GM12891 (cell line): ENCODE measurements around the gene CORO2B. TPM values are rescaled to one million over a fixed set of nuclear protein-coding genes. Genes with fewer than 3 reads are reported as not detected.

ENCODE experiments used
- DNase-seq: peaks from one replicate; pipeline ENCODE4 v3.0.0; 2011; ENCODE audit warnings: low spot score; ENCODE audit not compliant: insufficient read length
- FAIRE-seq: peaks from 2 replicates; lab custom pipeline; 2011; peaks lifted over from hg19 to GRCh38; lab: Jason Lieb, UNC
- PAX5 ChIP-seq: IDR thresholded peaks from 2 replicates; pipeline ENCODE4 v1.6.1; 2011; ENCODE audit warnings: low read length, moderate library complexity, mild to moderate bottlenecking; ENCODE audit not compliant: insufficient read depth, severe bottlenecking
- POLR2A ChIP-seq: IDR thresholded peaks from 2 replicates; pipeline ENCODE4 v1.6.1; 2011; ENCODE audit warnings: low read depth, low read length, control low read depth
- POLR2AphosphoS5 ChIP-seq: IDR thresholded peaks from 2 replicates; pipeline ENCODE4 v1.6.1; 2011; ENCODE audit warnings: low read depth, low read length, control low read depth
- POU2F2 ChIP-seq: IDR thresholded peaks from 2 replicates; pipeline ENCODE4 v1.6.1; 2011; ENCODE audit warnings: low read depth, mild to moderate bottlenecking, control low read depth, low read length, moderate library complexity
- SPI1 ChIP-seq: IDR thresholded peaks from 2 replicates; pipeline ENCODE4 v1.6.1; 2011; ENCODE audit warnings: low read depth, low read length, control low read depth
- TAF1 ChIP-seq: IDR thresholded peaks from 2 replicates; pipeline ENCODE4 v1.6.1; 2011; ENCODE audit warnings: low read depth, low read length, control low read depth
- polyA plus RNA-seq: library from polyadenylated mRNA; unstranded; fragments of >200 nt; gene quantifications from one replicate; pipeline ENCODE4 v1.2.1, GENCODE V29; 2012; ENCODE audit warnings: low read depth, missing spikeins, inconsistent platforms; ENCODE audit not compliant: missing spikeins

The CORO2B gene, protein sequence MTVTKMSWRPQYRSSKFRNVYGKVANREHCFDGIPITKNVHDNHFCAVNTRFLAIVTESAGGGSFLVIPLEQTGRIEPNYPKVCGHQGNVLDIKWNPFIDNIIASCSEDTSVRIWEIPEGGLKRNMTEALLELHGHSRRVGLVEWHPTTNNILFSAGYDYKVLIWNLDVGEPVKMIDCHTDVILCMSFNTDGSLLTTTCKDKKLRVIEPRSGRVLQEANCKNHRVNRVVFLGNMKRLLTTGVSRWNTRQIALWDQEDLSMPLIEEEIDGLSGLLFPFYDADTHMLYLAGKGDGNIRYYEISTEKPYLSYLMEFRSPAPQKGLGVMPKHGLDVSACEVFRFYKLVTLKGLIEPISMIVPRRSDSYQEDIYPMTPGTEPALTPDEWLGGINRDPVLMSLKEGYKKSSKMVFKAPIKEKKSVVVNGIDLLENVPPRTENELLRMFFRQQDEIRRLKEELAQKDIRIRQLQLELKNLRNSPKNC
- not detected for polyA plus RNA-seq

DNA sequence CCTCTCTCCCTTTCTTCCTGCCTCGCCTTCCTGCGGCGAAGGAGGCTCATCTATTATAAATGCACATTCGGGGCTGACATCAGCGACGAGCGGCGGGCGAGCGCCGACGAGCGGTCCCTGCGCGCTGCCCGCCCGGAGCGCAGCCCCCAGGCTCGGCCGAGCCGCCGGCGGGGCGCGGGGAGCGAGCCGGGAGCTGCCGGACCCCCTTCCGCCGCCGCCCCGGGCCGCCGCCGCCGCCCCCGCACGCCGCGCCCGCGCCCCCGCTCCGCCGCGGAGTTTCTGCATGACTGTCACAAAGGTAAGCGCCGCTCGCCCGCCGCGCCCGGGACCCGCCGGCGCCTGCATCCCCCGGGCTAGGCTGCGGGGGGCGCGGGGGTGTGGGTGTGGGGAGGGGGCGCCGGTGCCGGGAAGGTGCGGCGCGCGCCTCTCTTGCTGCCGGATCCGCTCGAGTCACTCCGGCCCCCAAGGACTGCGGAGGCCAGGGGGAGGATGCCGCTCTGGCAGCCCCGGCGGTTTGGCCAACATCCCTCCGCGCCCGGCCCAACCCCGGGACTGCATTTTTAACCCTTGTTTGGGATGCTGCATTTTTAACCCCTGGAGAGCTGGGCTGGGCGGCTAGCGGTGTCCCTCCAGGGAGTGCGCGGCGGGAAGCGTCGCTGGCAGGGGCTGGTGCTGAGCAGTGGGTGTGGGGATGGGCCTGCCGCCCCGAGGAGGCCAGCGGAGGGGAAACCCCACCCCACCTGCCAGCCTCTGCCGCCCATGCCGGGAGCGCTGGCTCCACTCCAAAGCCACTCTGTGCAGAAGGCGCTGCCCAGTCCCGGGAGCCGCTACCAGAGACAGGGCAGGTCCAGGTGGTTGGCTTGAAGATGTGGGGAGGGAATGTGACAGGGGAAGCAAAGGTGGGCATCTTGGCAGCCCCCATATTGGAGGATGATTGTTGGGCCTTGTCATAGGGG, at the start of gene CORO2B:
CORO2B (plus strand) TSS at position 14 of the 956 bp plus-strand sequence; CDS start at position 284, 270 bp downstream.
- no peak for DNase-seq
- no peak for TF ChIP-seq POU2F2
- no peak for TF ChIP-seq POLR2AphosphoS5
- TF ChIP-seq SPI1 = no peak
- TF ChIP-seq TAF1 = no peak
- no peak for TF ChIP-seq POLR2A
- TF ChIP-seq PAX5 = no peak
- no peak for FAIRE-seq

DNA sequence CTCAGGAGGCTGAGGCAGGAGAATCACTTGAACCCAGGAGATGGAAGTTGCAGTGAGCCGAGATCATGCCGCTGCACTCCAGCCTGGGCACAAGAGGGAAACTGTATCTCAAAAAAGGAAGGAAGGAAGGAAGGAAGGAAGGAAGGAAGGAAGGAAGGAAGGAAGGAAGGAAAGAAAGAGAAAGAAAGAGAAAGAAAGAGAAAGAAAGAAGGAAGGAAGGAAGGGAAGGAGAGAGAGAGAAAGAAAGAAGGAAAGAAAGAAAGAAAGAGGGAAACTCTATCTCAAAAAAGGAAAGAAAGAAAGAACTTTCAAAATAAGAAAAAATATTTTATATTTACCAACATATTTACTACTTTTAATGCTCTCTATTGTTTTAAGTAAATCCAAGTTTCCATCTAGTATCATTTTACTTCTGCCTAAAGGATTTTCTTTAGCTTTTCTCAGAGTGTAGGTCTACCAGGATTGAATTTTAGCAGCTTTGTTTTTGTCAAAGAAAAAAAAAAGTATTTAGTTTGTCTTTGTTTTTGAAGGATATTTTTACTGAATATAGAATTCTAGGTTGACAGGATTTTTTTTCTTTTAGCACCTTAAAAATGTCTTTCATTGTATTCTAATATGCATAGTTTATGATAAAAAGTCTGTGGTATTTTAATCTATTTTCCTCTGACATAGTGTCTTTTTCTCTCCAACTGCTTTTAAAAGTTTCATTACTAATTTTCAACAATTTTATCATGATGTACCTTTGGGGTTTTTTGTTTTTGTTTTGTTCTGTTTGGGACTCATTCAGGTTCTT, 47.2 kb upstream of the CORO2B start:
- DNase-seq = no peak
- TF ChIP-seq POLR2AphosphoS5 = no peak
- no peak for TF ChIP-seq TAF1
- no peak for TF ChIP-seq PAX5
- no peak for TF ChIP-seq POU2F2
- FAIRE-seq = no peak

DNA sequence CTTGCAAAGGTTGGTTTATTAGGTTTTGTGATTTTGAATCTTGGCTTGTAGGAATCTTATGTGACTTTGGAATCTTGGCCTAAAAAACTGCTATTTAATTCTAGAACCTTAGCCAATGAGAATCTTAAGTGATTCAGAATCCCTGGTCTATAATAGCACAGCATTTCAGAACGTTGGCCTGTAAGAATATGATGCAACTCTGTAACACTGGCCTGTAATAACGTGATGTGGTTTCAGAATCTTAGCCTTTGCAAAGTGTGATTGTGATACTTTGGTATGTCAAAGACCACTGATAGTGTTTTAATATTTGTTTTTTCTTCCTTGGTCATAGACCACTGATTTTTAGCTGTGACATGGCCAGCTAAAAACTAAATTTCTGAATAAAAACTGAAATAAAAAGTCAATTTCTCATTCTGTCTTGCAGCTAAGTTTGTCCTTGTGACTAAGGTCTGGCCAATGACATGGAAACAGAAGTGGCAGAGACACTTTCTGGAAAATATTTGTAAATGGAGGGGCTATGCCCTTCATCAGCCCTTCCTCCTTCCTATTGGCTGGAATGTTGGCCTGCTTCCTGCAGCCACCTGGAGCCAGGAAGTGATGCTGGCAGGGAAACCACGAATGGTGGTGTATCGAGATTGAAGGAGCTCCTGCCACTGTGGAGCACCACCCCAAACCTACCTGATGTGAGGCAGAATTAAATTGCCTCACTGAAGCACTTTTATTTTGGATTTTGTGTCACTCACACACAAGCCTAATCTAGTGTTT, 42.3 kb upstream of the CORO2B start:
- DNase-seq = no peak
- no peak for TF ChIP-seq TAF1
- TF ChIP-seq SPI1 = no peak
- no peak for TF ChIP-seq POU2F2
- FAIRE-seq = no peak

DNA sequence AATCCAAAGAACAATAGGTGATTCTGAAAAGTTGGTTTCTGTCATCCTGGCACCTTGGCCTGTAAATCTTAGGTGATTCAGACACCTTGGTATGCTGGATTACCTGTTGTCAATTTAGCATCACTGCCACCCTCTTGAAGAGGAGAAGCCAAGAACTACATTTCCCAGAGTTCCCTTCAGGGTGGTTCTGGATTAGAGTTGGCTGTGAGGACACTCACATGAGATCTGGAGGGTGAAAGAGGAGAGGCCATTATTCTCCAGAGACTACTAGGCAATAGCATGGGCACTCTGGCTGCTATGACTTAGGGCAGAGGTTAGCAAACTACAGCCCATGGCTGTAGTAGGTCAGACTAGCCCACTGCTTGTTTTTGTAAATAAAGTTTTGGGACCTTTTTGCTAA, 41.7 kb upstream of the CORO2B start:
- TF ChIP-seq SPI1 (no peak), PAX5 (no peak), POLR2A (no peak), TAF1 (no peak), POLR2AphosphoS5 (no peak), POU2F2 (no peak)
- DNase-seq (no peak), FAIRE-seq (no peak)

DNA sequence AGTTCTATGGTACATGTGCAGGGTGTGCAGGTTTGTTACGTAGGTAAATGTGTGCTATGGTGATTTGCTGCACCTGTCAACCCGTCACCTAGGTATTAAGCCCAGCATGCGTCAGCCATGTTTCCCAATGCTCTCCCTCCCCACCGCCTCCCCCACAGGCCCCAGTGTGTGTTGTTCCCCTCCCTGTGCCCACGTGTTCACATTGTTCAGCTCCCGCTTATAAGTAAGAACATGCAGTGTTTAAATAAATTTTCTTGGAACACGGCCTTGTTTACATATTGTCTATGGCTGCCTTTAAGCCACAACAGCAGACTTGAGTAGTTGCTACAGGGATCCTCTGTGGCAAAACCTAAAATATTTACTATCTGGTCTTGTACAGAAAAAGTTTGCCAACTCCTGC, 41.3 kb upstream of the CORO2B start:
- DNase-seq (no peak), FAIRE-seq (peak; percentile 94)
- TF ChIP-seq POLR2A (no peak), POLR2AphosphoS5 (no peak), TAF1 (no peak), PAX5 (no peak), POU2F2 (no peak), SPI1 (no peak)

DNA sequence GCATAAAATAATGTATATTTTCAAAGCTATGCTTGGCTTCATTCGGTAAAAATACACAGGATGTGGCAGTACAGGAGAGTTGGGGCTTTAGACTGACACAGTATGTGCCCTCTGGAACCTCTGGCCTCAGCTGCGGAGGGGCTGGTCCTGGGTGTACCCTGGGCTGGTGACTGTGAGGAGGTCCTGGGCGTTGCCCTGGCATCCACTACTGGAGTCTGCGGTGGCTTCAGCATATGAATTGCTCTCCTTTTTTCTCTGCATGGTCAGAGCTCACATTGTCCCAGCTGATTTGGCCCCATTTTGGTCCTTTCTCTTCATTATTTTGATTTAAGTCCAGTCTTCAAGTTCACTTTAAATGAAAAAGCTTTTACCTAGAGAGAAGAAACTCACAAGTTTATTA, 40.5 kb upstream of the CORO2B start:
- TF ChIP-seq SPI1 (no peak), PAX5 (no peak), POLR2A (no peak), POU2F2 (no peak), POLR2AphosphoS5 (no peak), TAF1 (no peak)
- no peak for DNase-seq
- FAIRE-seq = no peak

DNA sequence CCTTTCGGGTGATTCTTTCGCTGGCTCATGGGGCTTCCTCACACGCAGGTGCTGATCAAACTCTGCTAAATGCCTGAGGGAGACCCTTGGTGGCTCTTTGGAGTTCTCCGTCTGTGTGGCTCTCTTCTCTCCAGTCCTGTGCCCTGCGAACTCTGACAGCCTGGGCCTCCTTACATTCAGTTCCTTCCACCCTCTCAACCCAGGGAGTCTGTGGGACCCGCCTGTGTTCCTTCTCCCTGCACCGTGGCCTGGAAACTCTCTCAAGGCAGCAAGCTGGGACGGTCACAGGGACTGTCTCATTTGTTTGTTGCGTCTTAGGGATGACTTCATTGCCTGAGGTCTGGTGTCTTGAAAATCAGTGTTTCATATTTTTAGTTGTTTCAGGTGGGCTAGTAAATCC, 37.0 kb upstream of the CORO2B start:
- no peak for TF ChIP-seq POLR2A
- no peak for TF ChIP-seq POU2F2
- no peak for TF ChIP-seq POLR2AphosphoS5
- no peak for TF ChIP-seq TAF1
- no peak for TF ChIP-seq PAX5
- no peak for TF ChIP-seq SPI1
- no peak for DNase-seq
- FAIRE-seq = no peak

DNA sequence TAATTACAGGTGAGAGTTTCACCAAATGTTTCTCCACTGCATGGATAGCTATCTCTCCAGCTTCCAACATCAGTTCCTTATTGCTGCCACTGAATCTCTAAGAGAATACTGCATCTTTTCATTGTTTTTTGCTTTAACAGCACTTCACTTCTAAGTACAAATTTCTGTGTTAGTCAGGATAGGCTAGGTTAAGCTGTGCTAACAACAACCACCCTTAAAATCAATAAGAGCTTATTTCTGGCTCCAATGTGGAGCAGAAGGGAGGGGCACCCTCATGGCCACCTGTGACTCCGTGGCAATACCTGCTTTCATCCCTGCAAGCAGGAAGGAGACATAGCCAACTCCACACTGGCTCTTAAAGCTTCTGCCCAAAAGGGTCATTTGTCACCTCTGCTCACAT, 36.4 kb upstream of the CORO2B start:
- FAIRE-seq (no peak), DNase-seq (no peak)
- no peak for TF ChIP-seq POU2F2
- TF ChIP-seq SPI1 = no peak
- no peak for TF ChIP-seq POLR2AphosphoS5
- no peak for TF ChIP-seq TAF1
- no peak for TF ChIP-seq PAX5
- TF ChIP-seq POLR2A = no peak
